Measurements from ENCODE around the gene DNAJB13. TPM values are rescaled to one million over a fixed set of nuclear protein-coding genes. Genes with fewer than 3 reads are reported as not detected.

Gene DNAJB13
- total RNA-seq, 1 donor from 2014 or later, result not detected

GRCh38 chr11:74001822-74002286 lies 51.0 kb downstream of the DNAJB13 start:
- peak in 1 of 2 donors; percentile 37 for DNase-seq (ENCODE audit: low spot score in 2 of 2)
- H3K36me3 ChIP-seq, result peaks cover 0 to 11% of the 10 kb centered on the region in 2 donors

GRCh38 chr11:74002832-74003231 lies 52.0 kb downstream of the DNAJB13 start:
- DNase-seq (ENCODE audit: low spot score in 2 of 2), result peak in 1 of 2 donors; percentile 21
- intact Hi-C loops (cut with DNase I), result no loop called here
- peaks cover 0 to 11% of the 10 kb centered on the region in 2 donors for H3K36me3 ChIP-seq

More at GRCh38 chr11:74001822-74002286, 51.0 kb downstream of the DNAJB13 start:
- Histone ChIP-seq H3K27me3 (no peaks in the 10 kb centered on the region), H3K4me1 (no peaks in the 10 kb centered on the region), H3K4me3 (no peak overlapping the region), H3K9me3 (no peaks in the 10 kb centered on the region), H3K27ac (no peak overlapping the region)
- no peak for TF ChIP-seq CTCF (IDR thresholded peaks at IDR 0.05)
- intact Hi-C loops (cut with DNase I), result no loop called here

GRCh38 chr11:74004046-74004695 lies 53.3 kb downstream of the DNAJB13 start:
- DNase-seq (ENCODE audit: low spot score in 2 of 2), result peak in 1 of 2 donors; percentile 27
- no peak for TF ChIP-seq CTCF (IDR thresholded peaks at IDR 0.05)
- H3K4me3 ChIP-seq, result no peak overlapping the region
- H3K9me3 ChIP-seq, result no peaks in the 10 kb centered on the region
- no peaks in the 10 kb centered on the region for H3K4me1 ChIP-seq
- no peaks in the 10 kb centered on the region for H3K27me3 ChIP-seq
- intact Hi-C loops (cut with DNase I), result no loop called here
- no peak overlapping the region for H3K27ac ChIP-seq
- H3K36me3 ChIP-seq, result peaks cover 0 to 11% of the 10 kb centered on the region in 2 donors

More at GRCh38 chr11:74002832-74003231, 52.0 kb downstream of the DNAJB13 start:
- Histone ChIP-seq H3K4me1 (no peaks in the 10 kb centered on the region), H3K9me3 (no peaks in the 10 kb centered on the region), H3K27ac (no peak overlapping the region), H3K27me3 (no peaks in the 10 kb centered on the region), H3K4me3 (no peak overlapping the region)
- TF ChIP-seq CTCF (IDR thresholded peaks at IDR 0.05), result no peak

GRCh38 chr11:74004759-74005615 lies 54.2 kb downstream of the DNAJB13 start:
- DNase-seq (ENCODE audit: low spot score in 2 of 2), result peak in 1 of 2 donors; percentile 67
- no peak overlapping the region for H3K4me3 ChIP-seq
- no peaks in the 10 kb centered on the region for H3K9me3 ChIP-seq
- H3K36me3 ChIP-seq, result peaks cover 0 to 11% of the 10 kb centered on the region in 2 donors
- no peak for TF ChIP-seq CTCF (IDR thresholded peaks at IDR 0.05)
- intact Hi-C loops (cut with DNase I), result no loop called here
- no peaks in the 10 kb centered on the region for H3K4me1 ChIP-seq
- no peak overlapping the region for H3K27ac ChIP-seq
- H3K27me3 ChIP-seq, result no peaks in the 10 kb centered on the region

- H3K36me3 ChIP-seq, result peaks cover 0 to 11% of the 10 kb centered on the region in 2 donors
- no peak overlapping the region for H3K27ac ChIP-seq
- H3K4me3 ChIP-seq, result no peak overlapping the region
- no peaks in the 10 kb centered on the region for H3K9me3 ChIP-seq
- no peaks in the 10 kb centered on the region for H3K4me1 ChIP-seq
- DNase-seq (ENCODE audit: low spot score in 2 of 2), result peak in 1 of 2 donors; percentile 33
- intact Hi-C loops (cut with DNase I), result no loop called here
- TF ChIP-seq CTCF (IDR thresholded peaks at IDR 0.05), result no peak
- no peaks in the 10 kb centered on the region for H3K27me3 ChIP-seq
These were observed 55.1 kb downstream of the DNAJB13 start for GRCh38 chr11:74005721-74006517.

Measured in ascending aorta (tissue), 2 donors.